GM18517 (cell line): Measurements from ENCODE around the gene CREB3L1.
"Not testable (repeated sequence)": the region's sequence is repeated elsewhere in the genome, so short reads cannot be mapped to it uniquely, and the experiment has no call there.

Source experiments
- ATAC-seq: cut with Tn5 transposase; IDR thresholded peaks from one replicate; pipeline ENCODE4 v1.9.1; 2021; ENCODE audit warnings: mild to moderate bottlenecking, moderate library complexity; ENCODE audit not compliant: unreplicated experiment

Gene CREB3L1

DNA sequence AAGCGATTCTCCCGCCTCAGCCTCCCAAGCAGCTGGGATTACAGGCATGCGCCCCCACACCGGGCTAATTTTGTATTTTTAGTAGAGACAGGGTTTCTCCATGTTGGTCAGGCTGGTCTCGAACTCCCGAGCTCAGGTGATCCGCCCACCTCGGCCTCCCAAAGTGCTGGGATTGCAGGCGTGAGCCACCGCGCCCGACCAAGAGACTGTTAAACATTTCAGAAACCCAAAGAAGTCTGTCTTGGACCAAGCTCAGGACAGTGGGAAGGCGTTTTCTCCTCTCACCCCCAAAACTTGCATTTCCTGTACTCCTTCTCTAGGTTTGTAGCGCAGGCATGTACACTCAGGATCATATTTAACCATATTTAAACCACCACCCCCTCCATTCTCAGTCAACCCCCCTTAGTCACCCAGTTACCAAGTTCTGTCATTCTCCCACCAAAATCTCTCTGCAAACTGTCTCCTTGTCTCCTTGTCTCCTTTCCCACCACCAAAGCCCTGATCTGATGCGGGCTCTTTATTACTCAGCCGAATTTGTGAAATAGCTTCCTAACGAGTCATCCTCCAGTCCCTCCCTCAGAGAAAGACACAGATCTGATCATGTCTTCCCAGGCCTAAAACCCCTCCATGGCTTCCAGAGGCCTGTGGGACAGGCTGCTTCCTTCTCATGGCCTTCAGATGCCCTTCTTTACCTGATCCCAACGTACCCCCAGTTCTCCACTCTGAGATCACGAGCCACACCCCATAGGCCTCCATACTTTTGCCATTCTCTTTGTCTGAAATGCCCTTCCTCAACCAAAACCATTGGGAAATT, 29.0 kb upstream of the CREB3L1 start:
- no peak for ATAC-seq

DNA sequence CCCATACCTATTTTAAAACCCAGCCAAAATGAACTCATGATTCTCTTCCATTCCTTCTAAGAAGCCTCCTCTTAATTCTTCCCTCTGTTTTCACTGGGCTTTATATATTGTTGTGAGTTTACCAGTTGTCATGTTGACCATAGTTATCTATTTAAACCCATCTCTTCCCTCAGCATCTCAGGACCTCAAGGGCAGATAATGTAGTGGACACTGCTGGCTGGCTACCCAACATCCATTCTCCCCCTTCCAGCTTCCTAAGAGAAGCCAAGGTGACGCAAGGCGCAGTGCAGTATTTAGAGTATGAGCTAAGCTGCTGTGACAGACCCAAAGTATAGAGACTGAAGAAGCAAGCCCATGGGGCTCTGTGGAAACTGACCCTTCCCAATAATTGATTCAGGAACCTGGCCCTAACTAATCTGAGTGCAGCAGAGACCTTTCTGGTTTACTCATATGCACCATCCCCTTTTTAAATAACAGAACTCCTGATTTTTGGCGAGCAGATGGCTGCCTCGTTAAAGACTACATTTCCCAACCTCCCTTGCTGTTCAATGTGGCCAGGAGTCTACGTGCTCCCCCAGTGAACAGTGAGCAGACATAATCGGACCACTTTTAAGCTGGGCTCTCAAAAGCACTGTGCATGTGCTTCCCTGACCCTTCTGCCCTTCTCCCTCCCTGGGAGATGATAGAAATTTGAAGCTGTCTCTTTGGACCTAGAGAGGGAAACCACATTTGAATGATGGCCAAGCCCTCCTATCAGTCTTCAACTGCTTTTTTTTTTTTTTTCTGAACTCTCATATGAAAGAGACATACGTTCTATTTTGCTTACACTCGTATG, 28.1 kb upstream of the CREB3L1 start:
- no peak for ATAC-seq

DNA sequence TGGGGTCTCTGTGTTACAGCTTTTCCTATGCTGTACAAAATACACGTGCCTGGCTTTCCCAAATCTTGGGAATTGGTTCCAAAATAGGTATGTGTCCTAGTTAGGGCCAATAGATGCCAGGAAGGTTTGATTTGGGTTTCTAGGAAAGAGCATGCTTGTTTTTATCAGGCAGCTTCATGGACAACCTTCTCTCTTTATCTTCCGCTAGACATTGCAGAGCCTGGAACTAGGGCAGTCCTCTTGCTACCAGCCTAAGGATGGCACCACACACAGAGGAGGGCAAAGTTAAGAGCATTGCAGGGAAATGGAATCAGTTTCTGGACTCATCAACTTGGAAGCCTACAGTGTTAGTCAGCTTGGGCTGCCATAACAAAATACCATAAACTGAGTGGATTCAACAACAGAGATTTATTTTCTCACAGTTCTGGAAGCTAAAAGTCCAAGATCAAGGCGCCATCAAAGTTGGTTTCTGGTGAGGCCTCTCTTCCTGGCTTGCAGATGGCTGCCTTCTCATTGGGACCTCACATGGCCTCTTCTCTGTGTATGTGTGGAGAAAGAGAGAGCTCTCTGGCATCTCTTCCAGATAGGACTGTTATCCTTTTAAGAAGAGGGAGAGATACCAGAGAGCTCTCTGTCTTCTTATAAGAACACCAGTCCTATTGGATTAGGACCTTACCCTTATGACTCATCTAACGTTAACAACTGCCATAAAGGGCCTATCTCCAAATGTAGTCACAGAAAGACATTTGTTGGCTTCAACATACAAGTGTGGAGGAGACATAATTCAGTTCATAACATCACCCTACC, 27.3 kb upstream of the CREB3L1 start:
- ATAC-seq, result no peak

DNA sequence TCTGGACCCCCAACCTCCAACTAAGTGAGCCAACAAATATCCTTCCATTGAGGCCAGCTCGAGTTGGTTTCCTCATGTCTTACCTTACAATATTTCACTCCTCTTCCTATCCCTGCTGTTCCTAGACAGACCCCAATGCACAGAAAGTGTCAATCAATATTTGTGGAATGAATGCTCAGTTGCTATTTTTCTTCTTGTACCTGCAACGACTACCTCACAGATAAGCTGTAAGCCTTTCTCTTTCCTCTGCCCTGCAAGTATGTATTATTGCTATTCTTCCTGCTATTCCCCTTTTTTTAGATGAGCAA, 26.8 kb upstream of the CREB3L1 start:
- ATAC-seq, result no peak

DNA sequence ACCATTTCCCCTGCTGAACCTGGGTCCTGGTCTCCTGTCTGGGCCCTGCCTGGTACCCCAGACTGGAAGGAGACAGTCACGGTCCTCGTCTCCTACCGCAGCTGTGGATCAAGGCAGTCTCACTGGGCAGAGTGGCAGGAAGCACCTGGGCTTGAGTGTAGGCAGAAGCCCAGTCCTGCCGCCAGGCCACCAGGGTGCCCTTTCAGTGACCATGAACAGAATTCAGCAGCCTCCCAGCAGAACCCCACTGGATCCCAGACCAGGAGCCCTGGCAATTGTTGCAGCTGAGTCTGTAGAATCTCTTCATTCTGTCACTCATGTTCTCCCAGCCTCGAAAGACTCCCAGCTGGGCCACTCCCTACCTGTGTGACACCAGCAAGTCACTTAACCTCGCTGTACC, 25.5 kb upstream of the CREB3L1 start:
- no peak for ATAC-seq

DNA sequence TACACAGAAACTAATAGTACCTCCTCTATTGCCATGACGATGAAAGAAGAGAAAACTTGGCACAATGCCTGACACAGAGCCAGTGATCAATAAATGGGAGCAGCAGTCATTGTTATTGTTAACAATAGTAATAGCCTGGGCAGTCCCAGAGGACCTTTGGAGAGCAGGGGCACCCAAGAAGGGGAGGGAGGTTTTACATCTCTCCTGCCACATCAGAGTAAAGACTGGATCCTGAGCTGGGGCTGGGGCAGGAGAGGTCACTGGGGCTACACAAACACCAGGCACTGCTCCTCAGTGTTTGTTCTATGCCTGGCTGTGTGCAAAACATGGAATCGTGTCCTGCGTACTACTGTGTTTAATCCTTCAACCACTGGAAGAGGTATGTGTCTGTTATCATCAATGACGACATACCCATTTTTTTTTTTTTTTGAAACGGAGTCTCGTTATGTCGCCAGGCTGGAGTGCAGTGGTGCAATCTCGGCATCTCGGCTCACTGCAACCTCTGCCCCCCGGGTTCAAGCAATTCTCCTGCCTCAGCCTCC, 25.0 kb upstream of the CREB3L1 start:
- ATAC-seq, result no peak

DNA sequence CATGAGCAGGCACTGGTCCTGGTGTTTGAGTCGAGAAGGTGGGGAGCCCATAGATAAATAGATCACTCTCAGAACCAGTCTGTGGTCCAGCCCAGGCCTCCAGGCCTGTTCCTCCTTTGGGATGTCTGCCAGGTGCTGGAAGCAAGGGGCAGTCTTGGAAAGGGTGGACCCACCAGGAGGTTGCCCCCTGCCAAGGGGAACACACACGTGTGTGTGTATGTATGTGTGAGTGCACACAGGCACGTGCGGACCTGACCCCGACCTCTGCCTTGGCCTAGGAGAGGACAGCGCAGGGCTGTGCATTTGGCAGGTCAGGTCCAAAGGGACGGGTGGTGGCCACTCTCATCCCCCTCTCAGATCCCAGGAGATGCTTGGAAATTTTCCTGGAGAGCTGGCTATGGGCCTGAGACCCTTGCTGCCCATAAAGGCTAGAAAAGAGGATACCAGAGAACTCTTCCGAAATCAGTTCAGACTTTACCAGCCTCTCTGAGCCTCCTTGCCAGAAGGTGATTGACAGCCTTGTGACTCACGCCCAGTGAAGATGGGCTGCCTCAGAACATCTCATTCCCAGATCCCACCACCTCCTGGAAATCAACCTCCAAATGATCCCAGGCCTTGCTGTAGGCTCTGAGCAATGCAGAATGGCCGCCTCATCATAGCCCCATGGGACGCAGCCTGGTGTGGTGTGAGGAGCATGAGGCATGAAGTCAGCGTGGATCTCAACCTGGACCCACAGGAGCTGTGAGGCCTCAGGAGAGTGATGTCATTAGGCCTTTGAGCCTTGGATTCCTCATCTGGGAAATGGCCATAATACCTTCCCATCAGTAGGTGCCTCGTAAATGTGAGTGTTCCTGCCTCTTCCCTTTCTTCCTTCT, 24.0 kb upstream of the CREB3L1 start:
- no peak for ATAC-seq

DNA sequence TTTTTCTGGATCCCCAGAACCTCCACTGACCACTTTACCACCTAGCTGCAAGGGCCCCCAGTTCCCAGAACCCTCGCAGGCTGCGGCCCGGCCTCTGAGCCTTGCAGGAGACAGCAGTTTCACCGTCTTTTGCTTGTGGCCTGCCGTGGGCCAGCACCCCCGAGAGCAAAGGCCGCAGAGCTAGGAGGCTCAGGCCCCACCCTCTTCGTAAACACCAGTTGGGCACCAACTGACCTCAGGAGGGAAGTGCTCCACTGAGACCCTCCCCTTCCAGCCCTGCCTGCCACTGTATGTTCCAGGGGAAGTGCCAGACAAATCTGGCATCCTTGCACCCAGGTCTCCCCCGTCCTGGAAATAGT, 23.4 kb upstream of the CREB3L1 start:
- no peak for ATAC-seq

DNA sequence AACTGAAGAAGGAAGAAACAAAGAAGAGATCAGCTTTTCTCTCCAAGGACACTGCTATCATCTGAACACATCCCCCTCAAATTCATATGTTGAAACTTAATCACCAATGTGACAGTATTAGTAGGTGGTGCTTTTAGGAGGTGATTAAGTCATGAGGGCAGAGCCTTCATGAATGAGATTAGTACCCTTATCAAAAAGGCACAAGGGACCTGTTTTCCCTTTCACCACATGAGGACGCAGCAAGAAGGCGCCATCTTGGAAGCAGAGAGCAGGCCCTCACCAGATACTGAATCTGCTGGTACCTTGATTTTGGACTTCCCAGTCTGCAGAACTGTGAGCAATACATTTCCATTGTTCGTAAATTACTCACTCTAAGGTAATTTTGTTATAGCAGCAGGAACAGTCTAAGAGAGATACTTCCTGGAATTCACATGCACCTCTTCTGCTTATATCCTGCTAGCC, 20.9 kb upstream of the CREB3L1 start:
- no peak for ATAC-seq

DNA sequence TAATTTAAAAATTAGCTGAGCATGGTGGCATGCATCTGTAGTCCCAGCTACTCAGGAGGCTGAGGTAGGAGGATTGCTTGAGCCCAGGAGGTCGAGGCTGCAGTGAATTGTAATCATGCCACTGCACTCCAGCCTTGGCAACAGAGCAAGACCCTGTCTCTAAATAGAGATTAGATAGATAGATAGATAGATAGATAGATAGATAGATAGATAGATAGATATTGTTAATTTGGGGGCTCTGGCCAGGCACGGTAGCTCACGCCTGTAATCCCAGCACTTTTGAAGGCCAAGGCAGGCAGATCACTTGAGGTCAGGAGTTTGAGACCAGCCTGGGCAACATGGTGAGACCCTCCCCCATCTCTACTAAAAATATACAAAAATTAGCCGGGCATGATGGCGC, 18.1 kb upstream of the CREB3L1 start:
- not testable (repeated sequence) for ATAC-seq

DNA sequence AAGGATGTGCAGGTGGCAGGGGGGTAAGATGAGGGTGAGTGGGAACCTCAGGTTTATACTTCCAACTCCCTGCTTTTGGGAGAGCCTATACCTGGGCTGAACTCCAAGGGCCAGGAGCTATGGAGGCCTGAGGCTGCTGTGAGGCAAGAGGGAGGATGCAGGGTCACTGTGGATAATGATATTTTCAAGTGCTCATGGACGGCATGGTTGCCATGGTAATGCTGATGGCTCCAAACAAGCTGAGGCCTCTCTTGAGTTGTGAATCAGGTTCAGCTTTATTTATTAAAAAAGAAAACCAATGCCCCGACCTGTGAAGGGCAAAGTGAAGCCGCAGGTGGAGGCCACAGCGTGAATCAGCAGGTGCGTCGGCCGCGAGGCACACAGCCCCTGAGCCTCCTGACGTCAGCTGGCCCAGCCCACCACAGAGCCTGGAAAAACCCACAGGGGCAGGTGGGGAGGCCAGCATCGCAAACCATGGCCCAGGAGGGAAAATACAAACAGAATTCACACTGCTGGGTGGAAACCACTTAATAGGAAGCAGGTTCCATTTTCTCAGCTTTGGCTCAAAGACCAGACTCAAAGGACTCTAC, 17.4 kb upstream of the CREB3L1 start:
- ATAC-seq, result no peak

DNA sequence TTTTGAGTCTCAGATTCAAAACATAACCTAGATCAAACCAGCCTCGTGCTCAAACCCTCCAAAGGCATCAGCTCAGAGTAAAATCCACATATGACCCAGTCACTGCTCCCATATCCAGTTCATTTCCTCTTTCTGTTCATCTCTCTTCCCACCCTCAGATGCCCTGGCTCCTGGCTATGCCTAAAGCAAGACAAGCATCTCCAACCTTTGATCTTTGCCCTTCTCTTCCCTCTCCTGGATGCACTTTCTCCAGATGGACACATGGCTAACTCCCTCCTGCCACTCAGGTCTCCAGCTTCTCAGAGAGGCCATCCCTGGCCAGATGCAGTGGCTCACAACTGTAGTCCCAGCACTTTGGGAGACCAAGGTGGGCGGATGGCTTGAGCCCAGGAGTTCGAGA, 14.3 kb upstream of the CREB3L1 start:
- no peak for ATAC-seq

DNA sequence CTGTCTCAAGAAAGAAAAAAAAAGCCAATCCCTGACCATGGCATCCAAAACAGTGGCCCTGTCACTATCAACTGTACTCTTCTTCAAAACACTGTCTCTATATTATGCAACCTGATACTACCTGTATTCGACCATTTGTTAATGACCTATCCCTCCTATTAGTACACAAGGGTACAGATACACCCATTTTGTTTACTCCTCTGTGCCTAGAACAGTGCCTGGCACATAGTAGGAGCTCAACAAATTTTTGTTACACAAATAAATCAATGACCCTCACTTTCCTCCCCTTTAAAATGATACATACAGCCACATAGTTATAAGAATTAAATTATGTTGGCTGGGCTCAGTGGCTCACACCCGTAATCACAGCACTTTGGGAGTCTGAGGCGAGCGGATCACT, 13.4 kb upstream of the CREB3L1 start:
- no peak for ATAC-seq

DNA sequence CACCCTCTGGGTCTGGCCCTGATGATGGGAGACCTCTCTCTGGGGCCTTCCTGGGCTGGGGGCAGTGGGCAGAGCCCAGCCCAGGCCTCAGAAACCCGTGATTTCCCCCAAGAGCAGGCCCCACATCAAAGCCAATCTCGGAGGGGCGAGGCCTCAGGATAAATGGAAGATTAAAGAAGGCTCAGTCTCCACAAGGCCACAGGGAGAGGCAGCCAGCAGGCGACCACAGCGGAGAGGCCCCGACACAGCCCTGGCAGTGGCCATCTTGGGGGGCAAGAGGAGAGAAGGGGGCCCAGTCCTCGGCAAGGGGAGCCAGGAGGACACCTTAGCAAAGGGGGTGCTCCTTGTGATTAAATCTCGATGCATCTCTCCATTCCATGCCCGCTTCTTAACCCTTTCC, 12.5 kb upstream of the CREB3L1 start:
- no peak for ATAC-seq

DNA sequence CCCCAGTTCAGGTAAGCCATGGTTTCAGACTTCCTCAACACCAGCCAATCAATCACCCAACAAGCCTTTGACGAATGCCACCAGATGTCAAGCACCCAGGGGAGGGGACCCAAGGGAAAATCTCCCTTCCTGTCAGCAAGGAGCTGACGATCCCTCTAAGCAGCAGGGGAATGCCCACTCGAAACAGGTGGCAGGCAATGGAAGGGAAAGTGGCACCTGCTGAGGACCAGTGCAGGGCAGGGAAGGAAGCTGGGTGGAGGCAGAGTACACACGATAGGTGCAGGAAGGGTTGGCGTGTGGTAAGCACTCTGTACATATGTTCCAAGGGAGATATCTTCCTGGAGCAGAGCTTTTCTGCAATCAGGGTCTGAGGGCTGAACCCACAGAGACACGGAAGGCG, 11.7 kb upstream of the CREB3L1 start:
- no peak for ATAC-seq

DNA sequence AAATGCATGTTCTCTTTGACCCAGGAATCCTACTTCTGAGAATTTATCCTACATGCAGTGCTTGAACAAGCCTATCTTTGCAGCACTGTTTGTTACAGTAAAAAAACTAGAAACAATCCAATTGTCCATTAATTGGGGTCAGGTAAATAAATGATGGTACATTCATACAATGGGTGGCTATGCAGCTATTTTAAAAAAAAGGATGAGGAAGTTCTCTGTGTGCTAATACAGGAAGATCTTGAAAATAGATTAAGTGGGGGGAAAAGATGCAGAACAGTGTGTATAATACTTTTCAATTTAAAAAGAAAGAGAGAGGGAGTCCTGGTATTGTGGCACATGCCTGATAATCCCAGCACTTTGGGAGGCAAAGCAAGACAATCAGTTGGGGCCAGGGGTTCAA, 9.5 kb upstream of the CREB3L1 start:
- no peak for ATAC-seq

DNA sequence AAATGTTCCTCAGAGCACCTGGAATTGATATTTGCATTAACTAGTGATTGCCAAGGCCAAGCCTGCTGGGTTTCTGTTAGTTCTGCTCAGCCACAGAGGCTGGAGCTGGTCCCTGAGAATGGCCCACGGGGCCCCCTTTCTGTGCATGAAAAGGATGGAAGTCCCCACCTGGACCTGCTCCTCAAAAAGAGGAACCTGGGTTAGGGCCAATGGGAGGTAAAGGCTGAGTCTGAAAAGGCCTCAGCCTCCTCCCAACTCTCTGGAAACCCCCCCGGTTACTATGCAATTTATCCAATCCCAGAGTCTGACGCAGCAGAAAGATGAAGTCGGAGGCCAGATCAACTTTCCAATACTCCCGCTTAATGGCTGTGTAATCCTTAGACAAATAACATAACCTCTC, 6.8 kb upstream of the CREB3L1 start:
- ATAC-seq, result no peak

DNA sequence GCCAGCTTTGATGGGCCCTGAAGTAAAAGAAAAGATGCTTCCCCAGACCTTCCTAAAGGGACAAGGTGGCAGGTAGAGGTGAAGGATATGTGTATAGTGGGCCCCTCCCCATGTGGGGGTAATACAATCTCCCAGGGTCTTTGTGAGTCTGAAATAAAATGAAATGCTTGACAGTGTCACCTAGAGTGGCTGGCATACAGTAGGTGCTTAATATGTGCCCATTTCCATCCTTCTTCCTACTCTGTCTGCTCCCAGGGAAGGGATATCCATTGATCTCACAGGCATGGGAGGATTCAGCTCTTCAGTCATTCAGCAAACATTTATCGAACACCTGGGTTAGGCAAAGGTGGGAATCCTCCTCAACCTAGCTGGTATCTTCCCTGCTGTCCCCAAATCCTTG, 6.1 kb upstream of the CREB3L1 start:
- no peak for ATAC-seq

DNA sequence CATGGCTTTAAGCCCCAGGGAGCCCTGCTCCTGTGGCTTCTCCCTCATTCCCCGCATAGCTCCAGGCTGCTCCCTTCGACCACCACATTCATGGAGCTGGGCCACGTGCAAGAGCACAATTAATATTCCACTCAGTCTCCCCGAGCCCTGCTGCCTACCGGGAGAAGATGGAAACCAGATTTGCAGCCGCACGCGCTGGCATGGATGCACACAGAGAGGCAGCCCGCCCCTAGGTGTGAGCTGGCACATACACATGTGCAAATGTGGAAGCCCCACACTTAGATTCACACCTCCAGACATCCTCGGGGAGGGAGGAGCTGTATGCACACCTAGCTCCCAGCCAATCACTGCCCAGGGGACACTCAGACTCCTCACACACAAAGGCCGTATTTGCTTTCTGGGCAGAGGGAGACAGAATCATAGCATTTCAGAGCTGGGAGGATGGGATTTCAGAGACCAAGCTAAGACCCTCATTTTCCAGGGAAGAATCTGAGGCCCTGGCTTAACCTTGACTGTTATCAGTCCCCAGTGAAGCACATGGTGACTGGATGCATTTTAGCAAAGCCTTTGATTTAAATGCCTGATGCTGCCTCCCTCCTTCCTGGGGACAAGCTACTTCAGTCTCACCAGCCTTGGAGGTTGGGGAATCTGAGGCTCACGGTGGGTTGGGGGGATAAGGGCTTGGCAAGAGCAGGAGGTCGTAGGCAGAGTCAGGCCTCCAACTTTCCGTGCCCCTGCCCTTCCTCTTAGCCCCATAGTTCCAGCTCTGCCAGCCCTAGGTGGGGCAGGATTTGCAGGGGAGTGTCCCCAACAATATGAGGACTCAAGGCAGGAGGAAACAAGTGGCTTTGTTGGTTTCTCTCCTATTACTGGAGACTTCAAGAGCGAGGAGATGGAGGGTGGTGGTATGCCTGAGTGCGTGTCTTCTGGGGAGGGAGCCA, 5.3 kb upstream of the CREB3L1 start:
- no peak for ATAC-seq
